Epithelial cell of proximal tubule (primary cell): ENCODE measurements around the gene NELL2. TPM values are rescaled to one million over a fixed set of nuclear protein-coding genes. Genes with fewer than 3 reads are reported as not detected.

Experiments used
- DNase-seq: peaks from one replicate; pipeline ENCODE4 v3.0.0-alpha.2; 2011; ENCODE audit warnings: low read depth
- H3K4me3 ChIP-seq: 2 replicates; pipeline ENCODE4 v1.5.1; 2011; ENCODE audit warnings: low read depth, mild to moderate bottlenecking, low read length
- total RNA-seq: library from RNA; depleted of rRNA; stranded (reverse); fragments of >200 nt; gene quantifications from 2 replicates; pipeline ENCODE4 v1.2.3, GENCODE V29; 2015
- TF ChIP-seq, protein P1 (sequence below): conservative IDR thresholded peaks from 2 replicates; pipeline ENCODE4 v1.5.1; 2012; ENCODE audit warnings: low read depth, mild to moderate bottlenecking, low read length

The NELL2 gene
- total RNA-seq, 1 donor from 2014 or later = 0.46 TPM

DNA sequence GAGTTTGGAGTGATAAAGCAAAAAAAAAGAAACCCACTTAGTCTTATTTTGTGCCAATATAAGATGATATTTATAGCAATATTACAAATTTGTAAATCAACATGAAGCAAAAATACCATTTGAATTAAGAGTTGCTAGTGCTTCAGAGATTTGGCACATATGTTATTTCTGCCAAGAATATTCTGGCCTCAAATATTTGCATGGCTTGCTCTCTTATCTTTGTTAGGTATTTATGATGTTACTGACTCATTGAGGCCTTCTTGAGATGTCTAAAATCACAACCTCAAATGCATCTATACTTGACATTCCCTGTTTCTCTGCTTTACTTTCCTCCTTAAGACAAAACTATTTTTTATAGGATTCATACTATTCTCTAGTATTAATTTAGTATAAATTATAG lies 301.5 kb downstream of the NELL2 start:
- TF ChIP-seq, protein P1, sequence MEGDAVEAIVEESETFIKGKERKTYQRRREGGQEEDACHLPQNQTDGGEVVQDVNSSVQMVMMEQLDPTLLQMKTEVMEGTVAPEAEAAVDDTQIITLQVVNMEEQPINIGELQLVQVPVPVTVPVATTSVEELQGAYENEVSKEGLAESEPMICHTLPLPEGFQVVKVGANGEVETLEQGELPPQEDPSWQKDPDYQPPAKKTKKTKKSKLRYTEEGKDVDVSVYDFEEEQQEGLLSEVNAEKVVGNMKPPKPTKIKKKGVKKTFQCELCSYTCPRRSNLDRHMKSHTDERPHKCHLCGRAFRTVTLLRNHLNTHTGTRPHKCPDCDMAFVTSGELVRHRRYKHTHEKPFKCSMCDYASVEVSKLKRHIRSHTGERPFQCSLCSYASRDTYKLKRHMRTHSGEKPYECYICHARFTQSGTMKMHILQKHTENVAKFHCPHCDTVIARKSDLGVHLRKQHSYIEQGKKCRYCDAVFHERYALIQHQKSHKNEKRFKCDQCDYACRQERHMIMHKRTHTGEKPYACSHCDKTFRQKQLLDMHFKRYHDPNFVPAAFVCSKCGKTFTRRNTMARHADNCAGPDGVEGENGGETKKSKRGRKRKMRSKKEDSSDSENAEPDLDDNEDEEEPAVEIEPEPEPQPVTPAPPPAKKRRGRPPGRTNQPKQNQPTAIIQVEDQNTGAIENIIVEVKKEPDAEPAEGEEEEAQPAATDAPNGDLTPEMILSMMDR = no peak
- no peak for DNase-seq
- no peak overlapping the region for H3K4me3 ChIP-seq

- TF ChIP-seq, protein P1 = no peak
- no peak overlapping the region for H3K4me3 ChIP-seq
- no peak for DNase-seq
Observed at GRCh38 chr12:44573723-44574122, 302.4 kb downstream of the NELL2 start.

DNA sequence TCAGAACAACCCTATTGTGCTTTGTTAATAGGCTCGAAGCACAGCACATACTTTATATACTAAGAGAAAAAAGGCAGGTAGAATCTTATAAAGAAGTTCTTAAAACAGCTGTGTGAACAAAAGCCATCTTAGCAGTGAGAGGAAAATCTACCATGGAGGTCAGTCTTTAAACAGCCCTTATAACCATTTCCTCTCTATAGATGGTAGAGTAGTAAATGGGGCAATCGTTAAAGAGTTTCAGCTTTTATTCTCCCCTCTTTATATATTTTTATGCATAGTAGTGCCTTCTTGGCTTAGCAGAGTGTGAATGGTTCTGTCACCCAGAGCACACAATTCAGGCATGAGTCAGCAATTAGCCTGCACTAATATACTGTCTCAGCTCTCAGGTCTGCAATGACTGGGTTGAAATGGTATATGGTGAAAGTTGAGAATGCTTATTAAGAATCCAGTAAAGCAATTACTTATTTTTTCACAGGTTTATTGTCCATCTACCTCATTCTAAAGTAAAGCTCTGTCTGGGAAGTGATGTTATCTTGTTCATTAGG lies 305.0 kb downstream of the NELL2 start:
- TF ChIP-seq, protein P1 = no peak
- no peak overlapping the region for H3K4me3 ChIP-seq
- DNase-seq = no peak

DNA sequence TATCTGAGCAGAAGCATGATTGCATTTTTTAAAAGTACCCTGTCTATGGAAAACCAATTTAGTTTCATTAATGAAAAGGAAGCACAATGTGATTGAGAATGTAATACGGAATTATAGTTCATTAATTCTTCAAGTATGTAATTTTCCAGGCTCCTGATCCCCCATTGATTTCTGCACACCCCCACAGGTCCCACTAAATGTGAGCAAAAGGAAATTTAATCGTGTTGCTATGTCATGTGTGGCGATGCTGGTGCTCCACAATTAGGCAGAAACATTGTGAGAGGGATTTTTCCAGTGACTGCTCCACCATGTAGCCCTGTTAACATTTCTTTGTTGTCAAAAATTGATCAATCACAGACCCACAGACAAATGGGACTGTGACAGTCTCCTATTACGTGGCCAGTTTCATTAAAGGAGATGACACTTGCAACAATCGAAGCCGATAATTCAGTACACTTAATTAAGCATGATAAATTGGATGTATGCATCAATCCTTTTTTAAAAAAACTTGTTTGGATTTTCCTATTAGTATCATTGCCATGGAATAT lies 306.0 kb downstream of the NELL2 start:
- no peak overlapping the region for H3K4me3 ChIP-seq
- DNase-seq = no peak
- TF ChIP-seq, protein P1 = no peak

- TF ChIP-seq, protein P1 = no peak
- no peak for DNase-seq
- no peak overlapping the region for H3K4me3 ChIP-seq
Observed at GRCh38 chr12:44565163-44565562, 311.0 kb downstream of the NELL2 start.

- TF ChIP-seq, protein P1 = no peak
- no peak for DNase-seq
Observed at GRCh38 chr12:44563486-44563885, 312.6 kb downstream of the NELL2 start.

DNA sequence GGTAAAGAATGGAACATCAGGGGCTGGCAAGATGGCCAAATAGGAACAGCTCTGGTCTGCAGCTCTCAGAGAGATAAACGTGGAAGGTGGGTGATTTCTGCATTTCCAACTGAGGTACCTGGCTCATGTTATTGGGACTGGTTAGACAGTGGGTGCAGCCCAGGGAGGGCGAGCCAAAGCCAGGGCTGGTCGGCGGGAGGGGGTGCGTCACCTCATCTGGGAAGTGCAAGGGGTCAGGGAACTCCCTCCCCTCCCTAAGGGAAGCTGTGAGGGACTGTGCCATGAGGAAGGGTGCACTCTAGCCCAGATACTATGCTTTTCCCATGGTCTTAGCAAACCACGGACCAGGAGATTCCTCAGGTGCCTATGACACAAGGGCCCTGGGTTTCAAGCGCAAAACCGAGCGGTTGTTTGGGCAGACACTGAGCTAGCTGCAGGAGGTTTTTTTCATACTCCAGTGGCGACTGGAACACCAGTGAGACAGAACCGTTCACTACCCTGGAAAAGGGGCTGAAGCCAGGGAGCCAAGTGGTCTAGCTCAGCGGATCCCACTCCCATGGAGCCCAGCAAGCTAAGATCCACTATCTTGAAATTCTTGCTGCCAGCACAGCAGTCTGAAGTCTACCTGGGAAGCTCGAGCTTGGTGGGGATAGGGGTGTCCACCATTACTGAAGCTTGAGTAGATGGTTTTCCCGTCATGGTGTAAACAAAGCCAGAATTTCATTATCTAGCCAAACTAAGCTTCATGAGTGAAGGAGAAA lies 317.6 kb downstream of the NELL2 start:
- TF ChIP-seq, protein P1 = no peak
- DNase-seq = no peak
- no peak overlapping the region for H3K4me3 ChIP-seq

More at GRCh38 chr12:44563486-44563885, 312.6 kb downstream of the NELL2 start:
- no peak overlapping the region for H3K4me3 ChIP-seq
